ENCODE results near the gene COA8. TPM values are rescaled to one million over a fixed set of nuclear protein-coding genes. Genes with fewer than 3 reads are reported as not detected.
A peak's percentile ranks its signal among the peaks of the same experiment; 100 is the strongest.

COA8 gene
- total and polyA plus RNA-seq, 2 of the 4 experiments (the other 2 are of a cell fraction), result 12.2 to 21.1 TPM

DNA sequence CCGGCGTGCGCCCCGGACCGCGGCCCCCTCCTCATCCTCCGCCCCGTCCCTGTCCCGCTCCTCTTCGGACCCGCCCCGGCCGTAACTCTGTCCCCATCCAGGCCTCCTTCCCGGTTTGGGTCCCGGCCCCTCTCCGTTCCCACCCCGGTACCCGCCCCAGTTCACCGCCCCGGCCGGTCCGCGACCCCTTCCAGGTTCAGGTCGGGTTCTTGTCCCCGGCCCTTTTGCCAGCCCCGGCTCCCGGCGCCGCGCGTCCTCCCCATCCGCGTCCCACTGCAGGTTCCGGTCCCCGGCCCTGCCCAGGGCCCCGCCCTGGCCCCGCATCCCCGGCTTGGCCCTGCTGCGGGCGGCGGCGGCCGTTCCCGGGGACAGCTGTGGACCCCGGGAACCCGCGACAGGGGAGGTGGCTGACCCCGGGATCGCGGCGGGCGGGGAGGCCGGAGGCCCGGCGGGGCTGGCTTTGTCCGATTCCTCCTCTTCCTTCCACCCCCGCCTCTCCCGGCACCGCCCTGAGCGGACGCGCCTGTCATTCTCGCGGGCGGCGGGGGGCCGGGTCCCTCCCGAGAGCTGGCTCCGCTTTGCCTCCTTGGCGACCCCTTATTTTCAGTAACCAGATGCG, 66.9 kb downstream of the COA8 start:
- peak overlapping the region; percentile 67; the same call in 1 of the 2 replicates for H2AK5ac ChIP-seq (ENCODE audit: low read depth, low read length)
- 0% methylated on average over 32 of the region's 71 CpGs; no CpG with 5 or more reads in 1 of the 2 experiments for WGBS, 2 experiments (ENCODE audit: extremely low coverage in 2 of 2, insufficient read length in 1 of 2)
- peaks cover 5% of the 10 kb centered on the region; the same call in 1 of the 2 replicates for H3K36me3 ChIP-seq (ENCODE audit: control insufficient read depth, insufficient read depth, low read length)
- intact Hi-C loops (cut with micrococcal nuclease) (loop anchor here (2.0 kb wide), 1 partner anchor 33 kb away; no protein-coding TSS in a partner anchor), in situ Hi-C loops (cut with MboI; ENCODE audit: low sequenced_read_pairs) (no loop called here), dilution Hi-C loops (cut with HindIII; ENCODE audit: low sequenced_read_pairs, unreplicated experiment) (no loop called here)
- H2BK120ac ChIP-seq (ENCODE audit: low read depth, low read length), result peak overlapping the region; percentile 51; the same call in 1 of the 2 replicates
- peak overlapping the region; percentile 62 for H3K56ac ChIP-seq (ENCODE audit: extremely low read depth, insufficient read depth, low read length)
- no peak for DNase-seq
- H4K8ac ChIP-seq (ENCODE audit: low read depth in 2 of 2, low read length in 2 of 2), result peak overlapping the region; percentile 75 to 99
- ChIA-PET POLR2A (ENCODE audit: unreplicated experiment) (no interaction called here), CTCF (no interaction called here)
- no peak overlapping the region; the same call in 1 of the 2 replicates for H4K5ac ChIP-seq (ENCODE audit: low read depth, low read length)
- peak overlapping the region; percentile 73; the same call in 1 of the 2 replicates for H4K91ac ChIP-seq (ENCODE audit: insufficient read depth, low read depth, low read length)
- H3K23ac ChIP-seq (ENCODE audit: low read depth, low read length), result peak overlapping the region; percentile 54
- peaks cover 18% of the 10 kb centered on the region for H3K4me1 ChIP-seq (ENCODE audit: control insufficient read depth, insufficient read depth, low read length)
- H2AK9ac ChIP-seq (replicated peaks; ENCODE audit: low read depth, low read length, poor library complexity), result peak overlapping the region; percentile 94
- H3K4me2 ChIP-seq (ENCODE audit: low read depth, low read length), result peak overlapping the region; percentile 91
- ATAC-seq (ENCODE audit: low read depth), result peak; percentile 27
- BruUV-seq (replicated peaks), result no TSS peak
- H2AFZ ChIP-seq (replicated peaks; ENCODE audit: low read length, poor library complexity), result peak overlapping the region; percentile 100
- H3K27ac ChIP-seq (ENCODE audit: insufficient read depth, low read length), result peak overlapping the region; percentile 96
- H2BK20ac ChIP-seq (ENCODE audit: low read depth, low read length), result no peak overlapping the region
- H2BK5ac ChIP-seq (ENCODE audit: low read depth, low read length, poor library complexity, severe bottlenecking), result peak overlapping the region; percentile 93
- no peaks in the 10 kb centered on the region for H3K27me3 ChIP-seq (ENCODE audit: control insufficient read depth, insufficient read depth, low read length)
- peaks cover 0 to 33% of the 10 kb centered on the region in 2 experiments; a peak in 2 of 4 replicates for H3K79me1 ChIP-seq (ENCODE audit: low read depth in 1 of 2, low read length in 2 of 2)
- no peaks in the 10 kb centered on the region for H3K9me3 ChIP-seq (ENCODE audit: control insufficient read depth, insufficient read depth, low read length)
- peak overlapping the region; percentile 82 for H3K14ac ChIP-seq (replicated peaks; ENCODE audit: low read depth, low read length)
- peak overlapping the region; percentile 20; the same call in 1 of the 2 replicates for H3K18ac ChIP-seq (ENCODE audit: low read depth, low read length)
- peak overlapping the region; percentile 97 for H3K9ac ChIP-seq (ENCODE audit: low read depth, low read length)
- H3K4me3 ChIP-seq (ENCODE audit: insufficient read depth, low read depth, low read length), result peak overlapping the region; percentile 97
- peak overlapping the region; percentile 91 for H3K4ac ChIP-seq (ENCODE audit: low read depth, low read length)
- H3K9me1 ChIP-seq (ENCODE audit: insufficient read depth, low read length), result peaks cover 17% of the 10 kb centered on the region
- H2BK15ac ChIP-seq (ENCODE audit: low read depth, low read length), result no peak overlapping the region
- no peak for TF ChIP-seq BHLHE40 (IDR thresholded peaks at IDR 0.05; ENCODE audit: low read depth, low read length)
- TF ChIP-seq MXI1 (IDR thresholded peaks at IDR 0.05; ENCODE audit: borderline replicate concordance, low read depth, low read length), result peak; percentile 61; the same call in 1 of the 2 replicates
- TF ChIP-seq CHD1 (IDR thresholded peaks at IDR 0.05; ENCODE audit: low read depth, low read length), result no peak
- TF ChIP-seq, protein P1, sequence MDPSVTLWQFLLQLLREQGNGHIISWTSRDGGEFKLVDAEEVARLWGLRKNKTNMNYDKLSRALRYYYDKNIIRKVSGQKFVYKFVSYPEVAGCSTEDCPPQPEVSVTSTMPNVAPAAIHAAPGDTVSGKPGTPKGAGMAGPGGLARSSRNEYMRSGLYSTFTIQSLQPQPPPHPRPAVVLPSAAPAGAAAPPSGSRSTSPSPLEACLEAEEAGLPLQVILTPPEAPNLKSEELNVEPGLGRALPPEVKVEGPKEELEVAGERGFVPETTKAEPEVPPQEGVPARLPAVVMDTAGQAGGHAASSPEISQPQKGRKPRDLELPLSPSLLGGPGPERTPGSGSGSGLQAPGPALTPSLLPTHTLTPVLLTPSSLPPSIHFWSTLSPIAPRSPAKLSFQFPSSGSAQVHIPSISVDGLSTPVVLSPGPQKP (IDR thresholded peaks at IDR 0.05; ENCODE audit: borderline replicate concordance, low read depth, low read length), result no peak
- no peak for TF ChIP-seq FOS (IDR thresholded peaks at IDR 0.05; ENCODE audit: low read depth, low read length)
- no peak for TF ChIP-seq CEBPB (IDR thresholded peaks at IDR 0.05; ENCODE audit: low read depth, low read length)
- H4K20me1 ChIP-seq (ENCODE audit: insufficient read depth, low read length), result peaks cover 46% of the 10 kb centered on the region
